ENCODE data around the gene ZNF670. TPM values are rescaled to one million over a fixed set of nuclear protein-coding genes. Genes with fewer than 3 reads are reported as not detected.
"Not testable (repeated sequence)": the region's sequence is repeated elsewhere in the genome, so short reads cannot be mapped to it uniquely, and the experiment has no call there.

ZNF670 gene
- total and polyA plus RNA-seq, 9 of the 15 experiments (the other 6 are each of a cell fraction or from before 2014, with no cell fraction given): 7.1 to 23.4 (median 11.8) TPM

GRCh38 chr1:247121382-247121781 is 42.8 kb upstream of the ZNF670 start (continued):
- no peak for TF ChIP-seq SAP30 (IDR thresholded peaks at IDR 0.05; ENCODE audit: borderline replicate concordance, insufficient read depth, low read depth, low read length, poor library complexity, severe bottlenecking)

- H3K4me2 ChIP-seq (ENCODE audit: insufficient read depth, low read length); BruUV-seq (replicated peaks); H2AFZ ChIP-seq (ENCODE audit: low read depth, low read length); FAIRE-seq; CTCF ChIA-PET (ENCODE audit: low intra/inter-chr PET ratio); H3K4me1 ChIP-seq (replicated peaks in 1 of 2; ENCODE audit: control insufficient read depth in 2 of 2, insufficient read depth in 2 of 2, low read length in 2 of 2); H3K4me3 ChIP-seq; H3K27ac ChIP-seq (ENCODE audit: extremely low read depth, low read depth, low read length); H3K27me3 ChIP-seq (ENCODE audit: control insufficient read depth in 2 of 2, insufficient read depth in 2 of 2, low read length in 2 of 2); in situ Hi-C loops (cut with MboI); H3K36me3 ChIP-seq (ENCODE audit: control insufficient read depth, insufficient read depth, low read length); H4K20me1 ChIP-seq (replicated peaks; ENCODE audit: control insufficient read depth, insufficient read depth, low read length); ATAC-seq; DNase-seq (ENCODE audit: extremely low read depth in 1 of 4, low spot score in 3 of 4); H3K9ac ChIP-seq (ENCODE audit: insufficient read depth in 1 of 2, low read depth in 2 of 2, low read length in 2 of 2); intact Hi-C loops (cut with micrococcal nuclease); H3K9me1 ChIP-seq (ENCODE audit: control insufficient read depth, insufficient read depth, low read length); H3K79me2 ChIP-seq (ENCODE audit: control insufficient read depth, insufficient read depth, low read length): not testable (repeated sequence)
- POLR2A ChIA-PET: interaction anchor here (0.6 kb wide), 1 partner anchor 101 kb away, joined by 3 read pairs; no protein-coding TSS in a partner anchor
- 37% methylated on average over 4 of the region's 4 CpGs for WGBS (ENCODE audit: insufficient coverage, low coverage, missing lambda C conversion rate)
- H3K9me3 ChIP-seq (replicated peaks; ENCODE audit: control insufficient read depth, insufficient read depth, low read depth, low read length): peaks cover 11% of the 10 kb centered on the region
These were observed 41.7 kb upstream of the ZNF670 start for GRCh38 chr1:247120408-247120668.

GRCh38 chr1:247119600-247120407 is 41.2 kb upstream of the ZNF670 start:
- ATAC-seq (peak; percentile 50; the same call in 2 of the 3 replicates), DNase-seq (ENCODE audit: extremely low read depth in 1 of 4, low spot score in 3 of 4) (no peak), FAIRE-seq (no peak)
- in situ Hi-C loops (cut with MboI): no loop called here
- Histone ChIP-seq H3K9me3 (replicated peaks; ENCODE audit: control insufficient read depth, insufficient read depth, low read depth, low read length) (peaks cover 9% of the 10 kb centered on the region), H3K79me2 (ENCODE audit: control insufficient read depth, insufficient read depth, low read length) (no peaks in the 10 kb centered on the region), H3K9me1 (ENCODE audit: control insufficient read depth, insufficient read depth, low read length) (no peaks in the 10 kb centered on the region), H3K36me3 (ENCODE audit: control insufficient read depth, insufficient read depth, low read length) (no peaks in the 10 kb centered on the region), H3K4me2 (ENCODE audit: insufficient read depth, low read length) (no peak overlapping the region), H3K4me3 (no peak overlapping the region), H3K9ac (ENCODE audit: insufficient read depth in 1 of 2, low read depth in 2 of 2, low read length in 2 of 2) (0 out of 4 replicates have a peak overlapping the region, but pooled peaks of 1 of the 2 experiments have one; percentile 26), H4K20me1 (replicated peaks; ENCODE audit: control insufficient read depth, insufficient read depth, low read length) (no peaks in the 10 kb centered on the region), H3K4me1 (replicated peaks in 1 of 2; ENCODE audit: control insufficient read depth in 2 of 2, insufficient read depth in 2 of 2, low read length in 2 of 2) (peaks cover 0 to 11% of the 10 kb centered on the region in 2 experiments; a peak in 2 of 5 replicates), H3K27ac (ENCODE audit: extremely low read depth, low read depth, low read length) (no peak overlapping the region), H2AFZ (ENCODE audit: low read depth, low read length) (no peak overlapping the region), H3K27me3 (ENCODE audit: control insufficient read depth in 2 of 2, insufficient read depth in 2 of 2, low read length in 2 of 2) (no peaks in the 10 kb centered on the region)
- BruUV-seq (replicated peaks): no TSS peak
- WGBS (ENCODE audit: insufficient coverage, low coverage, missing lambda C conversion rate): 64% methylated on average over 22 of the region's 22 CpGs
- TF ChIP-seq POLR2G (IDR thresholded peaks at IDR 0.05; ENCODE audit: low read depth, low read length) (0 out of 2 replicates have a peak, but pooled peaks have one; percentile 21), FIP1L1 (IDR thresholded peaks at IDR 0.05; ENCODE audit: low read depth, low read length, poor library complexity, severe bottlenecking) (no peak)
- ChIA-PET CTCF (ENCODE audit: low intra/inter-chr PET ratio) (no interaction called here), POLR2A (interaction anchor here (0.6 kb wide), 1 partner anchor 101 kb away, joined by 3 read pairs; no protein-coding TSS in a partner anchor)
- intact Hi-C loops (cut with micrococcal nuclease): no loop called here

All from K562 (cell line).